Measurements from ENCODE around the gene FAM168A.

FAM168A gene

DNA sequence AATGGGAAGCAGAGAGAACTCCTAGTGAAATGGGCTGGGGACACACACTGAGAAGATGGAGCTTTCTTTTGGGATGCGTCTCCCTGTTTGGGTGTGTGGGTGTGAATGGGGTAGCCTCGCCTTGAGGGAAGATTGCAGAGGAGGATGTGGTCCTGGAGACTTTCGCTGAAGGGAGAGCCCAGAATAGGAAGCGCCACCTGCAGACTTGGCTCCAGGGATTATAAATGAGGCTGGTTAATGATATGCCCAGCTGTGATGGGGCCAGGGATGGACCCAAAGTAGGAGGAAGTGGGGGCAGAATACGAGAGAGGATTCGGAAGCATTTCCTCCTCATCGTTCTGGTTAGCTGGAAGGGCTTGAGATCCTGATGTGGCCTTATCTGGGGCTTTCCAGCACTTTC is 208.0 kb downstream of the FAM168A start:
- H3K4me3 ChIP-seq (replicated peaks; ENCODE audit: low read depth, low read length): no peak overlapping the region
- H3K36me3 ChIP-seq (ENCODE audit: control insufficient read depth, insufficient read depth, low read length): peaks cover 40% of the 10 kb centered on the region
- TF ChIP-seq, protein P1, sequence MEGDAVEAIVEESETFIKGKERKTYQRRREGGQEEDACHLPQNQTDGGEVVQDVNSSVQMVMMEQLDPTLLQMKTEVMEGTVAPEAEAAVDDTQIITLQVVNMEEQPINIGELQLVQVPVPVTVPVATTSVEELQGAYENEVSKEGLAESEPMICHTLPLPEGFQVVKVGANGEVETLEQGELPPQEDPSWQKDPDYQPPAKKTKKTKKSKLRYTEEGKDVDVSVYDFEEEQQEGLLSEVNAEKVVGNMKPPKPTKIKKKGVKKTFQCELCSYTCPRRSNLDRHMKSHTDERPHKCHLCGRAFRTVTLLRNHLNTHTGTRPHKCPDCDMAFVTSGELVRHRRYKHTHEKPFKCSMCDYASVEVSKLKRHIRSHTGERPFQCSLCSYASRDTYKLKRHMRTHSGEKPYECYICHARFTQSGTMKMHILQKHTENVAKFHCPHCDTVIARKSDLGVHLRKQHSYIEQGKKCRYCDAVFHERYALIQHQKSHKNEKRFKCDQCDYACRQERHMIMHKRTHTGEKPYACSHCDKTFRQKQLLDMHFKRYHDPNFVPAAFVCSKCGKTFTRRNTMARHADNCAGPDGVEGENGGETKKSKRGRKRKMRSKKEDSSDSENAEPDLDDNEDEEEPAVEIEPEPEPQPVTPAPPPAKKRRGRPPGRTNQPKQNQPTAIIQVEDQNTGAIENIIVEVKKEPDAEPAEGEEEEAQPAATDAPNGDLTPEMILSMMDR (IDR thresholded peaks at IDR 0.05; ENCODE audit: insufficient read depth, low read length, poor library complexity, severe bottlenecking): no peak
- no peak for DNase-seq (ENCODE audit: extremely low read depth, insufficient read length)
- no peaks in the 10 kb centered on the region for H3K27me3 ChIP-seq (replicated peaks; ENCODE audit: control insufficient read depth, insufficient read depth, low read length)

DNA sequence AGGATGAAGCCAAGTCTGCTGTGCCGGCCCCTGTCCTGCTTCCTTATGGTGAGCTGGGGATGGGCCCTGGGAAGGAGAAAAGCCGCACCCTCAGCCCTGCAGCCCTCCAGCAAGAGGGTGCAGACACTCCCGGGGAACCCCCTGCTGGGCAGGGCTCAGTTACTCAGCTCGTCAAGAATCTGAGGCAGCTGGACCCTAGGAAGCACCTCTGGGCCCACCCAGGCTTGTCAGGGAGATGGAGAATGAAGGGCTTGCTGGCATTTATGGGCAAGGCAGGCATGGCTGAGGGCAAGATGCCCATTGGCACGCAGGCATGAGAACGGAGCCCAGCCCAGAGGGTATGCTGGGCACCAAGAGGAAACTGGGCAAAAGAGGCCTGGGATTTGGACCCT is 208.8 kb downstream of the FAM168A start:
- Histone ChIP-seq H3K36me3 (ENCODE audit: control insufficient read depth, insufficient read depth, low read length) (peaks cover 34% of the 10 kb centered on the region), H3K27me3 (replicated peaks; ENCODE audit: control insufficient read depth, insufficient read depth, low read length) (no peaks in the 10 kb centered on the region), H3K4me3 (replicated peaks; ENCODE audit: low read depth, low read length) (no peak overlapping the region)
- DNase-seq (ENCODE audit: extremely low read depth, insufficient read length): no peak
- TF ChIP-seq, protein P1 (IDR thresholded peaks at IDR 0.05; ENCODE audit: insufficient read depth, low read length, poor library complexity, severe bottlenecking): no peak

DNA sequence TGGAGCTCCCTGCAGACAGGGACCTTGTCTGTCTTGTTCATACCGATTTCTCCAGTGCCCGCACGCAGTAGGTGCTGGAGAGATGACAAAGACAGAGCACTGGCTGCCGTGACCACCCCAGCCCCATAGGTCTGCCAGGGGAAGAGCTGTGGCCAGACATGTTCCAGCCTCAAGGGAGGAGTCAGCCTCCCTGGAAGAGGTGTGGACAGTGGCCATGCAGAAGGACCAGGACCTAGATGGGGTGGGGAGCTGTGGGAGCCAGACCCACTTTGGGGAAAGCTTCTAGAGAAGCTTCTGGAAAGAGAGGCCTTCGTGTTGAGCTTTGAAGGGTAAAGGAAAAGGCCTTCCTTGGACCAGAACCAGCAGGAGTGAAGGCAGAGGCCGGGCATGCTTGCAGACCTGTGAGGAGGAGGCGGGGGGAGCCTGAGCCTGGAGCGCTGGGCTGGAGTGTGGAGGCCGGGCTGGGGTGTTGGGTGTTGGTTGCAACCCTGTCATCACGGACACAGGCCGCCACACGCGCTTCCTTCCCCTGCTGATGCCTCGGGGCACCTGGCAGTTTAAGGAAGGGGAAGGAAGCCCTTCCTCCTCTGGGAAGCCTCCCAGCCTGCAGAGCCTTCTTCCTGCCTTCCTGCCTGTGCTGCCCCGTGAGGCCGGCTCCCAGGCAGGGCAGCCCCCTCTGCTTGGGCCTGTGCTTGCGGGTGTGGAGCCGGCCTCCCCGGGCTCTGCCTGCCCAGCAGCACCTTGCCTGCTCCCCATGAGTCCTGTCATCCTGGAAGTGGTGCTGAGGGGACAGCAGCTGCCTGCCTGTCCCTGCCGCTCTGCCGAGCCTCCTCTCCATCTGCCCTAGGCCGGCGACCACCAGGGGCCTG is 209.4 kb downstream of the FAM168A start:
- TF ChIP-seq, protein P1 (IDR thresholded peaks at IDR 0.05; ENCODE audit: insufficient read depth, low read length, poor library complexity, severe bottlenecking): no peak
- DNase-seq (ENCODE audit: extremely low read depth, insufficient read length): no peak
- Histone ChIP-seq H3K36me3 (ENCODE audit: control insufficient read depth, insufficient read depth, low read length) (peaks cover 29% of the 10 kb centered on the region), H3K4me3 (replicated peaks; ENCODE audit: low read depth, low read length) (no peak overlapping the region), H3K27me3 (replicated peaks; ENCODE audit: control insufficient read depth, insufficient read depth, low read length) (no peaks in the 10 kb centered on the region)

DNA sequence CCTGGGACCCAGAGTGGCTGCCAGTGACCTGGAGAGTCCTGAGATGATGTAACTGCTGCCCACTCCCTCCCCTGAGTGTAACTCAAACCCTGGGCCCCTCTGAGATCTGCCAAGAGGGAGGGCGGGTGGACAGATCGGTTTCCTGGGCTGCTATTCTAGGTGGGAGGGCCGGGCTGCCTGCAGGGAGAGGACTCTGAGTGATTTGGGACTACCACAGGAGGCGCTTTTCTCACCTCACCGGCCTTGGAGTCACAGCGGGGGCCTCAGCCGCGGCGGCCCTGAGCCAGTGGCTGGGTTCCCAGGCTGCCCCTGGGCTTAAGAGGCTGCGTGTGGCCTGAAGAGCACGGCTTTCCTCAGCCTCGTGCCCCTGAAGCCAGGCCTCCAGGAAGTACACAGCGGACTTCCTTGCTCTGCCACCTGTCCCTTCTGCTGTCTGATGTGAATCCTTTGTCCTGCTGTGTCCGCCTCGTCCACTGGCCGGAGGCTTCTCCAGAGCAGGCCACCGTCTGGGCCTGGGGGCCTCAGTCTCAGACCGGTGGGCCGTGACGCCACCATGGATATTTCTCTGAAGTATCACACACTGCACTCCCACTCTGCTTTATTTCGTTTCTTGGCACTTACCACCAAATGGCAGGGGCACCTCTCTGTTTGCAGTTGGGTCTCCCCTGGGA is 210.2 kb downstream of the FAM168A start:
- Histone ChIP-seq H3K36me3 (ENCODE audit: control insufficient read depth, insufficient read depth, low read length) (peaks cover 23% of the 10 kb centered on the region), H3K4me3 (replicated peaks; ENCODE audit: low read depth, low read length) (no peak overlapping the region; the same call in 1 of the 2 replicates), H3K27me3 (replicated peaks; ENCODE audit: control insufficient read depth, insufficient read depth, low read length) (no peaks in the 10 kb centered on the region)
- DNase-seq (ENCODE audit: extremely low read depth, insufficient read length): no peak
- TF ChIP-seq, protein P1 (IDR thresholded peaks at IDR 0.05; ENCODE audit: insufficient read depth, low read length, poor library complexity, severe bottlenecking): peak; percentile 9

DNA sequence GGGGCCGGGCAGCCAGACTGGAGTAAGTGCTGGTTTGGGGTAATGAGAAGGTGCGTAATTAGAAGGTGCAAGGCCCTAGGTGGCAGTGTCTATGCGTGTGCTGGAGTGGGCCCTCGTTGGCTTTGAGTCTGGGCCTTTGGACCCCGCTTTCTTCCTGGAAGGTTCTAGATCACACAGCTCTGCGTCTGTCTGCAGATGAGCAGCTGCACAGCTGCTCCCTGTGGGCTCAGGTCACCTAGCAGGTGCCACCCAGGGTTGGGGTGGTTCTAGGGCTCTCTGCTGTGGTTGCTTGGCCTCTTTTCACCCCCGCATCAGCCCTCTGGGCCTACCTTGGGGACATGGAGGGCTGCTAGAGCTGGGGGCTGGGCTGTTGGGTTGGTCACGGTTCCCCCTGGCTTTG is 211.4 kb downstream of the FAM168A start:
- DNase-seq (ENCODE audit: extremely low read depth, insufficient read length): no peak
- H3K27me3 ChIP-seq (replicated peaks; ENCODE audit: control insufficient read depth, insufficient read depth, low read length): no peaks in the 10 kb centered on the region
- H3K36me3 ChIP-seq (ENCODE audit: control insufficient read depth, insufficient read depth, low read length): peaks cover 13% of the 10 kb centered on the region
- TF ChIP-seq, protein P1 (IDR thresholded peaks at IDR 0.05; ENCODE audit: insufficient read depth, low read length, poor library complexity, severe bottlenecking): no peak
- peak overlapping the region; percentile 29 for H3K4me3 ChIP-seq (replicated peaks; ENCODE audit: low read depth, low read length)

Measured in GM06990 (cell line).